Stimulated activated CD8-positive, alpha-beta memory T cell treated with anti-CD3 and anti-CD28 coated beads, Interleukin-15, amount 100 ng/mL, for 1 hour (primary cell): Measurements from ENCODE around the gene ATRN.

Experiments
- DNase-seq: peaks from one replicate; pipeline ENCODE4 v3.0.0-alpha.2; 2020; ENCODE audit warnings: low read depth

The ATRN gene

DNA sequence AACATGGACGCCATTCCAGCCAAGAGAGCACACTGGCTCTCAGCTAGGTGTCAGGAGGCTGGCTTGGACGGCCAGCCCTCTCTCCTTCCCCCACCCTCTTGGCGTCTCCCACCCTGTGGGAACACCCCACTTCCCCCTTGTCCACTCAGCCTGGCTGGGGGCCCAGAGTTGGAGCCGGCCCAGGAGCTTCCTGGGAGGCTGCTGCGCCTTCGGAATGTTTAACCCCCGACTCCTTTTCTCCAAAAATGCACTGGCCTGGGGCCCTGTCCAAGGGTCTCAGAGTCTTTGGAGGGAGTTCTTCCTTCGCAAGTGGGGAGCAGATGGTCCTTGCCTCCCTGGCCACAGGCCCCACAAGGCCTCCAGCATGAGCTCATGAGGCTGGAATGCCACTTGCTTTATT is 206.9 kb downstream of the ATRN start:
- DNase-seq = no peak

DNA sequence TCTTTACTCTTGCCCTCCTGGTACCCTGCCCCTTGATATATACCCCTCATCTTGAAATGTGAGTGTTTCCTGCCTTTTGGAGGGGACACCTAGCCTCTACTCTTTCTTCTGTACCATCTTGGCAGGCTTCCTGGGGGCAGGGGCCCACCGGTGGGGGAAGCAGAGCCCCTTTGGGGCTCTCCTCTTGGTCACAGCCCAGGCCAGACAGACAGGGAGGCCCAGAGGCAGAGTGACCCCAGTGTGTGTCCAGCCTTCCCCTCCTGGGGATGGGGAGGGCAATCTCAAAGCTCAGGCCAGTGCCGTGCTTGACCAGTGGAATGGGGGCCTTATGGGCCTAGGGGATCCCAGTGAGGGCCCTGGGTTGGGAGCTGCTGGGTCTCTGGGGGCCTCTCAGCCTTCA is 207.4 kb downstream of the ATRN start:
- DNase-seq = no peak

GRCh38 chr20:3678856-3679720 is 208.3 kb downstream of the ATRN start:
- DNase-seq = no peak

DNA sequence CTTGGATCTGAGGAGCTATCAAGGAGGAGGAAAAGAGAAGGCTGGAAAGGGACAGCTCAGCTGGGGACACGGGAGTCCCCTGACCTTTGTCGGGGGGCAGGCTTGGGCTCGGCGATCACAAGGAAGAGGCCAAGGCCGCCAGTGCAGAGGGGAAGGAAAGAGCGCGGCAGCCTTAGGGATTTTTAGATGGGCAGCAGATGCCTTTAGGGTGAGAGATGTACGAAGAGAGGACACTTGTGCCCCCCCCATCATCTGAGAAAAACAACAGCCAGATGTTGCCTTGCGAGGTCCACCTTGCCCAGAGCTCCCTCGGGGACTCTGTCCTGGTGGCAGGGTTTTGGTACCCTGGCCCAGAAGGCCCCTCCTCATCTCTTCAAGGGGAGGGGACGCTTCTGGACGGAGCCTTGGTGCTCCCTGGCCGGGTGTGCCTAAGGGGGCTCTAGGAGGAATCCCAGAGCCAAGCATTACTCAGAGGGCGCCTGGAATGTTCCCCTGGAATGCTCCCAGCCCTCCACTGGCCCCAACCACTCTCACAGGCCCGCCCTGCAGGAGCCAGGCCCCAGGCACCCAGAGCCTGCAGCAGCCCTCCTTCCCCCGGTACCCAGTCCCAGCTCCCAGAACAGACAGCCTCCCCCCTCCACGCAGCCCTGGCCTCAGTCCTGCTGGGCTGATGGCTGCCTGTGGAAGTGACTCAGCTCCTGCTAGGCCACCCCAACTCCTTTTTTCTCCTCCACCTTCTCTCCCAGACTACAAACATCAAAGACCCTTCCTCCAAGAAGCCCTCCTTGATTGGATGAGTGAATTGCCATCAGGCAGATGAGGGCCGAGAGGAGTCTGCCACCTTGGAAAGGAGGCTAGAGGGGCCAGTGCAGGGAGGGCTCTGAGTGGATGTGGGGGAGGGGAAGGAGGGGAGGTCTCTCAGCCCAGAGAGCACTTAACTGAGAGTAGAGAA is 209.2 kb downstream of the ATRN start:
- no peak for DNase-seq

GRCh38 chr20:3680701-3681351 is 210.0 kb downstream of the ATRN start:
- no peak for DNase-seq

DNA sequence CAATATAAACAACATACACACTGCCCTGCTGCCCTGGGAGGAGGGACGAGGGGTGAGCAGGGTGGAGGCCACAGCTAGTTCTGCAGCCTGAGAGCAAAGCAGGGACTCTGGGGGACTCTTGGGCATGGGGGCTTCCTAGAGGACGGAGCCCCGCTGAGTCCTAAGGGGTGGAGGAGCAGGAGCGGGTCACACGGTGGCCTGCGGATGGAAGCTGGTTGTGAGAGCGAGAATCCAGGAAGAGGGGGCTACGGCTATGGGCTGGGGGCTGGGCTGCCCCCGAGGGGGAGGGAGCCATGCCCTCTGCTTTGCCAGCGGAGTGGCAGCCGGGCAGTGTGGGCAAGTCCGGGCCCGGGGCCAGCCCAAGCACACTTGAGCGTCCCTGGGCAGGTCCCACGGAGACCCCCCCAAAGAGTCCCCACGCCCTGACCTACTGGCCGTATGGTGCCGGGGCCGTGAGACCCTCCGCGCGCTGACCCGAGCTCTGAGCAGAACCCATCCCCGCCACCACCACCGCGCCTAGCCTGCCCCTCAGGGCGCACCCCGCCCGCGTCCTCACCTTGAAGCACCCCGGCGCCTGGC is 210.6 kb downstream of the ATRN start:
- no peak for DNase-seq

- no peak for DNase-seq
Observed at GRCh38 chr20:3681931-3682781, 211.3 kb downstream of the ATRN start, which contains the start of gene ADAM33. Gene ADAM33 (minus strand): TSS chr20:3682010. CDS start chr20:3682004, 6 bp downstream.

DNA sequence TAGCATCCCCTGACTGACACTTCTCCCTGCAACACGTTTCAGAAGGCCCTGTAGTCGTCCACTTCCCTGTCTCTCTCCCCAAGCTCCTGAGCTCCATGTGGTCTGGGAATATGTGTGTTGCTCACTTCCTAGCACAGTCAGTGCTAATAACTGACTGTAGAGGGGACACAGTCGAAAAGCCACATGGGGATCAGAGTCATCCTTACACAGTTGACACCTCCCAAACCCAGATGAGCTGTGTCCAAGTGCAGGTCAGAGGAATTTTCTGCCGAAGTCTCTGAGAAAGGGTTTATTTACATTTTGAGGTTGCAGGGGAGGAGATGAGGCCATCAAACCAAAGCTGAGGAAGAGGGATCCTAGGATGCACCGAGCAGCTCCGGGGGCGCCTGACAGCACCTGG is 214.5 kb downstream of the ATRN start:
- no peak for DNase-seq

GRCh38 chr20:3686421-3686820 is 215.6 kb downstream of the ATRN start:
- no peak for DNase-seq

DNA sequence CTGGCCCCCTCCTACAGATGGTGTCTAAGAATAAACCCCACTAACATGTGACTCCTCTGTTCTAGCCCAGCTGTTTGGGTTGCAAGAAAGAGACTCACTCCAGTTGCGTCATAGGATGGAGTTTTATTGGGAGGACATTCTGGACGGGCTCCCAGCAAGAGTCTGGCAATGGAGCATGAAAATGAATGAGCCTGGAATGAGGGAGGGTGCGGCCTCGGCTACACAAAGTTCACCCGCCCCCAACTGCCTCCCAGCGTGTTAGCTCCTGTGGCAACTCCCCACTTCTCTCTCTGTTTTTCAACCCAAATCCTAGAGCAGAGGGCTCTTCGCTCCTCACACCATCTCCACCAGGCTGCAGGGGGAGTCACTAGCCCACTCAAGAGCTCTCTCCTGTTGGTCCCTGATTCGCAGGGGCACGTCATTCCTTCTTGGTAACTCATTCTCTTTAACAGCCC is 216.1 kb downstream of the ATRN start:
- no peak for DNase-seq

DNA sequence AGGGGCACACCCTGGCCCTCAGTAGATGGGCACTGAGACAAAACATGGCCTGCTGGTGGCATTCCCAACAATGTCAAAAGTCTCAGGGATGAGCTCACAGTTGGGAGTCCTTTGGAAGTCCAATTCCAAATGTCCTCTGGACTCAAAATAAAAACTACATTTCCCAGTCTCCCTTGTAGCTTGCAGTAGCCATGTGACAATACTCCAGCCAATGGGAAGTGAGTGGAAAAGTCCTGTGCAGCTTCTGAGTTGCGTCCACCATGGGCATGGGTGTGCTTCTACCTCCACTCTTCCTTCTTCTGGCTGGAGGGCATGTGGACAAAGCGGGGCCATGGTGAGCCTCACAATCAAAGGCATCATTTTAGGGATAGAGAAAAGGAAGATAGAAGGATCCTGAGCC is 216.8 kb downstream of the ATRN start:
- DNase-seq = no peak

- no peak for DNase-seq
Observed at GRCh38 chr20:3689978-3690377, 219.2 kb downstream of the ATRN start.

- DNase-seq = no peak
Observed at GRCh38 chr20:3690413-3690812, 219.6 kb downstream of the ATRN start.

DNA sequence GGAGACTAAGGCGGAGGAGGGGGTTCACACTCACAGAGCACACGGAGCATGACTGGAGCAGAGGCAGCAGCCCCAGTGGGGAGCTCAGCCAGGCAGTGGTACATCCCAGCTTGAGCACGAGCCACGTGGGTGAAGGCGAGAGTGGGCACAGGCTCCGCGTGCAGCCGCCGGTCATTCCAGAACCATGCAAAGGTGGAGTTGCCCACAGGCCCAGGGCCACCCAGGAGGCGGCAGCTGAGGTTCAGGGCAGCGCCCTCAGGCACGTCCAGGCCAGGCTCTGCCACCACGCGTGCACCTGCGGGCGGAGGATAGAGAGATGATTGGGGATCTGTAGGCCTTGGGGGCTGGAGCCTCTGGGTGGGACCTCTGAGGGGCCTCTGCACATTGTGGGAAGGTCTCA is 220.5 kb downstream of the ATRN start:
- DNase-seq = no peak

DNA sequence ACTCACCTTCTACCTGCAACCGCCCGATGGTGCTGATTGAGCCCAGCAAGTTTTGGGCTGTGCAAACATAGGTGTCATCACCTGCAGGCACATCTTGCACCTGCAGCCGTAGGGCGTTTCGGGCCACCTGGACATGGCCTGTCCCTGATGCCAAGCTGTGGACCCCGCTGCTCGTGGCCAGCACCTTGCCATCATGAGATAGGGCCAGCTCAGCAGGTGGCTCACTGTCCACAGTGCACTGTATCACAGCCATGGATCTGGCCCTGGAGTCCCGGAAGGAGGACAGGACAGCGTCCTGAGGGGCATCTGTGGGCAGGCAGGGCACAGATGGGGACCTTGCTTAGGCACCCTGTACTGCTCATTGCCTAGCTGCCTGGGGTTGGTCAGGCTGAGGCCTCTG is 221.1 kb downstream of the ATRN start:
- no peak for DNase-seq

DNA sequence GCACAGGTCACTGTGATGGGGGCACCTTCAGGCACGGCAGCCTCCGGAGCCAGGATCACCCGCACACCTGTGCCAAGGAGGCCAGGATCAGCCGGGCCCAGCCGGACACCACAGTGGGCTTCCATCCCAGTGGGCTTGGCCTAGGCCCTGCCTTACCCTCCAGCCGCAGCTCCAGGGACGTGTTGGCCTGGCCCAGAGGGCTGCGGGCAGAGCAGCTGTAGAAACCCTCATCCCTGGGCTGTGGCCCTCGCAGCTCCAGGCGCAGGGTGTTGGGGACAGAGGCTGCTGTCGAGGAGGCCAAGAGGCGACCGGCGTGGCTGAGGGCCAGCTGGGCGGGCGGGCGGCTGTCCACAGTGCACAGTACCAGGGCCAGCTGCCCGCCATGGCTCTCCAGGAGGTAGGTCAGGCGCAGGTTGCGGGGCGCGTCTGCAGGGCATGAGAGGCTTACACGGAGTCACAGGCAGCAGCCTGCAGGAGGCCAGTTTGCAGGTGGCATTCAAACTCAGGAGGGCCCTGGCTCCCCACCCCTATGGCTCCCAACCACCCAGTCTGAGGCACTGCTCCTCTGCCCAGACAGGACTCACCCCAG is 222.0 kb downstream of the ATRN start:
- no peak for DNase-seq

DNA sequence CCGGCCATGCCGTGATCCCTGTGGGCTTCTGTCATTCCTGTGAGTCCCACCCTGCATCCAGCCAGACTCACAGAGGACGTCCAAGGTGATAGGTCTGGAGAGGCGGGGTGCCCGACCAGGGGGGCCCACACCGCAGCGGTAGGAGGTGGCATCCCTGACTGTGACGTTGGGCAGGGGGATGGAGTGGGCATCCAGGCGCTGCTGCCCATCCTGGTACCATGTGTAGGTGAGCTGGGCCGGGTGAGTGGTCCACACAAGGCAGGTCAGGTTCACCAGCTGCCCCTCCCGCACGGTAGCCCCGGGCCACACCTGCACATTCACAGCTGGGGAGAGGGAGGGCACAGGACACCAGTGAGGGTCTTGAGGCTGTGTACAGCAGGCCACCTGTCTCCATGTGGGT is 222.6 kb downstream of the ATRN start:
- no peak for DNase-seq

- DNase-seq = no peak
Observed at GRCh38 chr20:3694864-3695263, 224.0 kb downstream of the ATRN start.

GRCh38 chr20:3696200-3696599 is 225.4 kb downstream of the ATRN start:
- DNase-seq = no peak

DNA sequence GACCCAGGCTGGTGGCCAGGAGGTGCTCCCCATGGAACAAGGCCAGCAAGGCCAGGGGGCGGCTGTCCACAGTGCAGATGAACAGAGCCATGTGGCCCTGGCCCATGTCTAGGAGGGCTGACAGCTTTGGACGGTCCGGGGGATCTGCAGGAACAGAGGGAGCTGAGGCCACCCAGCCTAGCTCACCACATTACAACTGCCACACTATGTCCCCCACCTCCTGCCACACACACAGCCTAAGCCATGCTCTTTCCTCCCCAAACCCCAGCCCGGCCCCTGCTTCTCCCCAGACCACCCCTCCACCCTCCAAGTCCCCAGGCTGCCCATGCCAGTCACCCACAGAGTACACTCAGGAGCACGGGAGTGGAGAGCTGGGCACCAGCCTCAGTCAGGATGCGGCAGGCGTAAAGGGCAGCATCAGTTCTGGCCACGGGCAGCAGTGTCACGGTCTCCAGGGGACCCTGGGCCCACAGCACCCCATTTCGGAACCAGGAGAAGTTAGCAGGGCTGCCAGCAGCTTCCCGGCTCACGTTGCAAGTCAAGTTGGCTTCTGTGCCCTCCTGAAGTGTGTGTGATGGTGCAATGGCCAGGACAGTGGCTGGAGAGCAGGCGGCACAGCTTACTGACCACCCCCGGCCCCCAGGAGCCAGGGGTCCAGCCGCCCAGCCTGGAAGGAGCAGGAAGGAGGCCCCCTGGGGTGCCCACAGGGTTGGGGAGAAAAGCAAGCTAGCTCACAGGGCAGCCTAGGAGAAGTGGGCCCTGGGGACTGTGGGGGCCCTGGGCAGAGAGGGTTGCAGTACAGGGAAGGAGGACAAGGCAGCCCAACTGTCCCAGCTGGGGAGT is 226.1 kb downstream of the ATRN start:
- no peak for DNase-seq
